H1 (cell line): ENCODE measurements around the gene OR5K3. TPM values are rescaled to one million over a fixed set of nuclear protein-coding genes. Genes with fewer than 3 reads are reported as not detected.

ENCODE experiments used
- CTCF ChIA-PET: fragments of 300-600 bp; sonication (Branson Sonifier 250); formaldehyde crosslinking; loops from one replicate; lab custom pipeline; 2021; ENCODE audit not compliant: partially characterized antibody; lab: Charles Lee
- POLR2A ChIA-PET: fragments of 300-600 bp; sonication (Branson Sonifier 250); formaldehyde crosslinking; loops from one replicate; lab custom pipeline; 2021; ENCODE audit warnings: inconsistent platforms; ENCODE audit not compliant: partially characterized antibody; lab: Charles Lee
- DNase-seq, 2 experiments: peaks; one replicate each; pipeline versions ENCODE4 v3.0.0 to v3.0.0-alpha.2; 2010 to 2022; ENCODE audit warnings: low spot score in 2 of 2, low read depth in 1 of 2, mixed read lengths in 1 of 2
- FAIRE-seq: peaks from 2 replicates; lab custom pipeline; 2011; peaks lifted over from hg19 to GRCh38; lab: Jason Lieb, UNC
- H2AFZ ChIP-seq: 2 replicates; pipeline ENCODE4 v1.8.1; 2012; ENCODE audit warnings: low read length, inconsistent platforms
- H2AK5ac ChIP-seq: 2 replicates; pipeline ENCODE4 v1.6.1; 2013; ENCODE audit warnings: low read depth, low read length
- H2BK120ac ChIP-seq: replicated peaks from 2 replicates; pipeline ENCODE3; 2013; ENCODE audit warnings: low read depth, low read length, inconsistent platforms
- H2BK12ac ChIP-seq: 2 replicates; pipeline ENCODE4 v1.6.1; 2013; ENCODE audit warnings: low read depth, low read length
- H2BK15ac ChIP-seq: 2 replicates; pipeline ENCODE4 v1.6.1; 2013; ENCODE audit warnings: low read length
- H2BK20ac ChIP-seq: 2 replicates; pipeline ENCODE4 v1.6.1; 2013; ENCODE audit warnings: low read length
- H2BK5ac ChIP-seq: 2 replicates; pipeline ENCODE4 v1.6.1; 2013; ENCODE audit warnings: low read depth, low read length
- H3K14ac ChIP-seq: 2 replicates; pipeline ENCODE4 v1.6.1; 2013; ENCODE audit warnings: inconsistent platforms; ENCODE audit not compliant: insufficient read length
- H3K18ac ChIP-seq: 2 replicates; pipeline ENCODE4 v1.6.1; 2013; ENCODE audit warnings: low read length; ENCODE audit errors: extremely low read depth
- H3K23ac ChIP-seq: 2 replicates; pipeline ENCODE4 v1.6.1; 2013; ENCODE audit warnings: inconsistent platforms; ENCODE audit not compliant: insufficient read length
- H3K23me2 ChIP-seq: 2 replicates; pipeline ENCODE4 v1.6.1; 2013; ENCODE audit warnings: low read depth, low read length
- H3K27ac ChIP-seq: 2 replicates; pipeline ENCODE4 v1.6.1; 2011; ENCODE audit warnings: low read depth, low read length, inconsistent platforms
- H3K27me3 ChIP-seq, 4 experiments: replicated peaks in 1 of 4; 1 replicate in 1 of 4; 2 replicates in 3 of 4; pipeline versions ENCODE4 v1.6.1 to v1.8.1; 2011 to 2013; ENCODE audit warnings: low read length in 3 of 4, mild to moderate bottlenecking in 3 of 4, inconsistent platforms in 2 of 4, mixed read lengths in 2 of 4, moderate library complexity in 1 of 4; ENCODE audit not compliant: control insufficient read depth in 3 of 4, insufficient read depth in 3 of 4; ENCODE audit errors: extremely low read depth in 1 of 4
- H3K36me3 ChIP-seq, 4 experiments: 2 replicates each; pipeline versions ENCODE4 v1.6.1 to v1.8.1; 2011 to 2013; ENCODE audit warnings: mild to moderate bottlenecking in 4 of 4, low read length in 3 of 4, moderate library complexity in 2 of 4, control low read depth in 1 of 4, inconsistent platforms in 1 of 4; ENCODE audit not compliant: insufficient read depth in 4 of 4, control insufficient read depth in 2 of 4
- H3K4ac ChIP-seq: replicated peaks from 2 replicates; pipeline ENCODE3; 2013; ENCODE audit warnings: low read length, low read depth, mixed read lengths, inconsistent platforms; ENCODE audit not compliant: insufficient read length
- H3K4me1 ChIP-seq, 4 experiments: replicated peaks in 1 of 4; 1 replicate in 1 of 4; 2 replicates in 3 of 4; pipeline versions ENCODE4 v1.6.1 to v1.8.1; 2011 to 2013; ENCODE audit warnings: low read length in 3 of 4, inconsistent platforms in 2 of 4, mixed read lengths in 1 of 4; ENCODE audit not compliant: insufficient read depth in 4 of 4, control insufficient read depth in 3 of 4
- H3K4me2 ChIP-seq, 2 experiments: 2 replicates each; pipeline versions ENCODE4 v1.6.1 to v1.8.1; 2011 to 2013; ENCODE audit warnings: low read depth in 2 of 2, low read length in 2 of 2, control low read depth in 1 of 2, inconsistent platforms in 1 of 2, mild to moderate bottlenecking in 1 of 2; ENCODE audit not compliant: insufficient read depth in 1 of 2
- H3K4me3 ChIP-seq, 4 experiments: fragments of 200-600, 300-600 bp in 1 of 4; sonication (generic), shearing (Covaris generic), sonication (Bioruptor Twin) in 1 of 4; 2 replicates each; pipeline versions ENCODE4 v1.5.1 to v1.8.1; 2011 to 2016; ENCODE audit warnings: low read length in 4 of 4, low read depth in 3 of 4, control low read depth in 2 of 4, inconsistent platforms in 2 of 4, mild to moderate bottlenecking in 2 of 4, mixed read lengths in 1 of 4, moderate library complexity in 1 of 4; ENCODE audit not compliant: insufficient read depth in 2 of 4; ENCODE audit errors: extremely low read depth in 1 of 4
- H3K56ac ChIP-seq: replicated peaks from 2 replicates; pipeline ENCODE3; 2013; ENCODE audit warnings: low read depth, mild to moderate bottlenecking, mixed read lengths, low read length, inconsistent platforms; ENCODE audit not compliant: insufficient read length
- H3K79me1 ChIP-seq: 2 replicates; pipeline ENCODE4 v1.6.1; 2013; ENCODE audit warnings: low read depth, low read length, control low read depth
- H3K79me2 ChIP-seq, 2 experiments: 2 replicates each; pipeline versions ENCODE4 v1.6.1 to v1.8.1; 2012 to 2013; ENCODE audit warnings: low read length in 2 of 2, mild to moderate bottlenecking in 2 of 2, inconsistent platforms in 1 of 2; ENCODE audit not compliant: insufficient read depth in 2 of 2, control insufficient read depth in 1 of 2
- H3K9ac ChIP-seq, 4 experiments: replicated peaks in 1 of 4; 1 replicate in 1 of 4; 2 replicates in 3 of 4; pipeline versions ENCODE4 v1.6.1 to v1.8.1; 2011 to 2013; ENCODE audit warnings: low read depth in 3 of 4, low read length in 3 of 4, control low read depth in 2 of 4, mild to moderate bottlenecking in 2 of 4, moderate library complexity in 2 of 4, inconsistent platforms in 1 of 4; ENCODE audit errors: extremely low read depth in 1 of 4
- H3K9me3 ChIP-seq, 2 experiments: 2 replicates each; pipeline versions ENCODE4 v1.6.1 to v1.8.1; 2012 to 2013; ENCODE audit warnings: mild to moderate bottlenecking in 2 of 2, moderate library complexity in 2 of 2, control low read depth in 1 of 2, inconsistent platforms in 1 of 2, low read depth in 1 of 2, low read length in 1 of 2, mixed read lengths in 1 of 2; ENCODE audit not compliant: insufficient read depth in 2 of 2
- H4K20me1 ChIP-seq, 2 experiments: replicated peaks in 1 of 2; 2 replicates each; pipeline versions ENCODE3 to v1.8.1; 2011 to 2013; ENCODE audit warnings: inconsistent platforms in 2 of 2, low read length in 2 of 2, mild to moderate bottlenecking in 1 of 2; ENCODE audit not compliant: insufficient read depth in 2 of 2, control insufficient read depth in 1 of 2
- H4K5ac ChIP-seq: 2 replicates; pipeline ENCODE4 v1.6.1; 2013; ENCODE audit warnings: low read length, low read depth, mixed read lengths, inconsistent platforms; ENCODE audit not compliant: insufficient read length
- H4K8ac ChIP-seq: 2 replicates; pipeline ENCODE4 v1.8.0; 2013; ENCODE audit warnings: mild to moderate bottlenecking, moderate library complexity, low read length, inconsistent platforms; ENCODE audit not compliant: insufficient read depth; ENCODE audit errors: extremely low read depth
- H4K91ac ChIP-seq: replicated peaks from 2 replicates; pipeline ENCODE3; 2013; ENCODE audit warnings: low read length, mixed read lengths, inconsistent platforms; ENCODE audit not compliant: insufficient read length
- EP300 ChIP-seq, 2 experiments: IDR thresholded peaks; 1 replicate in 1 of 2; 2 replicates in 1 of 2; pipeline ENCODE4 v1.6.1; 2011 to 2012; ENCODE audit warnings: low read depth in 2 of 2, low read length in 2 of 2, mild to moderate bottlenecking in 2 of 2, borderline replicate concordance in 1 of 2, inconsistent platforms in 1 of 2, moderate library complexity in 1 of 2
- KDM1A ChIP-seq: fragments of 200-600, 300-600 bp; sonication (generic); IDR thresholded peaks from 2 replicates; pipeline ENCODE4 v1.7.1; 2016; ENCODE audit warnings: mild to moderate bottlenecking, low read length, borderline replicate concordance
- WGBS, 2 experiments: shearing (Covaris generic) in 1 of 2; methylation state at CpG; one replicate each; pipeline versions ENCODE4 v1.1.6 to v1.1.7; 2013 to 2015; ENCODE audit warnings: low lambda C conversion rate in 2 of 2, mixed read lengths in 2 of 2, inconsistent platforms in 1 of 2, low coverage in 1 of 2, missing lambda C conversion rate in 1 of 2; ENCODE audit not compliant: insufficient replicate concordance in 2 of 2, insufficient coverage in 1 of 2, insufficient read length in 1 of 2; ENCODE audit errors: extremely low coverage in 1 of 2, missing lambda C conversion rate in 1 of 2; 5-methylcytosine and 5-hydroxymethylcytosine counted together
- polyA plus RNA-seq, 7 experiments: library from polyadenylated mRNA; depleted of rRNA in 3 of 7; stranded (reverse) in 5 of 7; unstranded in 2 of 7; fragments of >200 nt in 5 of 7; fragments of 200-250 nt in 2 of 7; gene quantifications; 1 replicate in 5 of 7; 2 replicates in 1 of 7; 4 replicates in 1 of 7; pipeline versions ENCODE4 v1.2.1 to v1.2.3, GENCODE V29; 2011 to 2013; ENCODE audit warnings: missing spikeins in 2 of 7, mixed read lengths in 2 of 7
- total RNA-seq: library from RNA; stranded (reverse); fragmentation: NEBNext Ultra II Directional; extraction: Animal tissue kit (Norgen Biotek cat#: 25700); gene quantifications from 2 replicates; pipeline ENCODE4 v1.2.1, GENCODE V29; 2021

The OR5K3 gene
- total and polyA plus RNA-seq, 2 of the 8 experiments (the other 6 are each of a cell fraction or from before 2014, with no cell fraction given), result not detected

- Histone ChIP-seq H3K27ac (no peak overlapping the region), H3K23me2 (no peaks in the 10 kb centered on the region), H2BK20ac (no peak overlapping the region), H3K79me2 (no peaks in the 10 kb centered on the region), H2BK5ac (no peak overlapping the region), H3K4me3 (no peak overlapping the region), H3K18ac (no peak overlapping the region), H3K23ac (no peak overlapping the region), H3K9ac (no peak overlapping the region), H3K4ac (no peak overlapping the region), H3K36me3 (no peaks in the 10 kb centered on the region), H4K91ac (no peak overlapping the region), H2BK12ac (no peak overlapping the region), H2AK5ac (no peak overlapping the region), H2AFZ (no peak overlapping the region), H4K8ac (no peak overlapping the region), H3K27me3 (no peaks in the 10 kb centered on the region), H3K56ac (no peak overlapping the region), H3K4me1 (no peaks in the 10 kb centered on the region), H4K20me1 (no peaks in the 10 kb centered on the region), H3K14ac (no peak overlapping the region), H3K9me3 (no peaks in the 10 kb centered on the region), H3K4me2 (no peak overlapping the region), H4K5ac (no peak overlapping the region), H2BK120ac (no peak overlapping the region), H2BK15ac (no peak overlapping the region), H3K79me1 (no peaks in the 10 kb centered on the region)
- no peak for FAIRE-seq
- no peak for TF ChIP-seq EP300 (IDR thresholded peaks at IDR 0.05; ENCODE audit: borderline replicate concordance in 1 of 2, low read depth in 2 of 2, low read length in 2 of 2)
- TF ChIP-seq KDM1A, result no peak
- ChIA-PET CTCF (no interaction called here), POLR2A (no interaction called here)
- WGBS, 2 experiments, result no CpG with 5 or more reads among the region's 1 CpG
- DNase-seq, result no peak
Measured at GRCh38 chr3:98372445-98372844, 18.0 kb upstream of the OR5K3 start.
